SU-DHL-6 (cell line): Measurements from ENCODE around the gene CUX1.

Experiments used
- H2AFZ ChIP-seq: fragments of 200-600 bp; sonication (generic); 2 replicates; pipeline ENCODE4 v1.6.1; 2014; ENCODE audit warnings: low read depth, mild to moderate bottlenecking, moderate library complexity, mixed read lengths, antibody characterized with exemption, low read length; ENCODE audit not compliant: severe bottlenecking
- H3F3A ChIP-seq: fragments of 200-600 bp; shearing (Covaris generic); 2 replicates; pipeline ENCODE4 v1.6.0; 2016; ENCODE audit warnings: antibody characterized with exemption, mild to moderate bottlenecking; ENCODE audit not compliant: insufficient read depth
- H3K27ac ChIP-seq: fragments of 200-600 bp; sonication (generic); 2 replicates; pipeline ENCODE4 v1.5.1; 2016; ENCODE audit warnings: low read depth, mild to moderate bottlenecking, low read length, moderate library complexity, mixed read lengths
- H3K27me3 ChIP-seq: fragments of 200-600 bp; sonication (generic), shearing (Covaris generic); 2 replicates; pipeline ENCODE4 v1.6.0; 2014; ENCODE audit warnings: mild to moderate bottlenecking, low read length
- H3K36me3 ChIP-seq: fragments of 200-600 bp; sonication (generic); 2 replicates; pipeline ENCODE4 v1.6.1; 2014; ENCODE audit warnings: mild to moderate bottlenecking, low read length, mixed read lengths
- H3K4me2 ChIP-seq: fragments of 300-600, 200-600 bp; shearing (Covaris generic), sonication (generic); 2 replicates; pipeline ENCODE4 v1.6.0; 2014; ENCODE audit warnings: low read length, low read depth, mild to moderate bottlenecking; ENCODE audit not compliant: poor library complexity, severe bottlenecking
- H3K4me3 ChIP-seq: fragments of 200-600 bp; sonication (generic); 2 replicates; pipeline ENCODE4 v1.5.1; 2014; ENCODE audit warnings: antibody characterized with exemption, low read length, mild to moderate bottlenecking, mixed read lengths; ENCODE audit not compliant: insufficient read depth, poor library complexity, severe bottlenecking
- H3K79me2 ChIP-seq: fragments of 200-600 bp; sonication (generic); 2 replicates; pipeline ENCODE4 v1.6.1; 2014; ENCODE audit warnings: mild to moderate bottlenecking, low read length, moderate library complexity; ENCODE audit not compliant: insufficient read depth
- H3K9ac ChIP-seq: fragments of 200-600 bp; sonication (generic); 2 replicates; pipeline ENCODE4 v1.7.0; 2014; ENCODE audit warnings: mild to moderate bottlenecking, low read length
- H3K9me2 ChIP-seq: fragments of 200-600 bp; sonication (generic); replicated peaks from 2 replicates; pipeline ENCODE4 v1.6.1; 2014; ENCODE audit warnings: low read length; ENCODE audit not compliant: insufficient read depth
- H3K9me3 ChIP-seq: fragments of 200-600 bp; sonication (generic); 2 replicates; pipeline ENCODE4 v1.6.1; 2014; ENCODE audit warnings: low read length, mixed read lengths; ENCODE audit not compliant: insufficient read depth
- H4K20me1 ChIP-seq: fragments of 200-600 bp; sonication (generic); 2 replicates; pipeline ENCODE4 v1.6.1; 2014; ENCODE audit warnings: low read depth, mild to moderate bottlenecking, antibody characterized with exemption, low read length, moderate library complexity, mixed read lengths
- CTCF ChIP-seq: fragments of 200-600 bp; sonication (generic); IDR thresholded peaks from one replicate; pipeline ENCODE4 v1.5.1; 2017; ENCODE audit warnings: antibody characterized with exemption, mild to moderate bottlenecking, low read length, moderate library complexity; ENCODE audit not compliant: insufficient read depth, poor library complexity, severe bottlenecking
- EZH2phosphoT487 ChIP-seq: fragments of 200-600 bp; sonication (generic), shearing (Covaris generic); conservative IDR thresholded peaks from 2 replicates; pipeline ENCODE4 v1.6.1; 2018; ENCODE audit warnings: mild to moderate bottlenecking, antibody characterized with exemption, low read length, moderate library complexity, mixed read lengths

CUX1 gene

DNA sequence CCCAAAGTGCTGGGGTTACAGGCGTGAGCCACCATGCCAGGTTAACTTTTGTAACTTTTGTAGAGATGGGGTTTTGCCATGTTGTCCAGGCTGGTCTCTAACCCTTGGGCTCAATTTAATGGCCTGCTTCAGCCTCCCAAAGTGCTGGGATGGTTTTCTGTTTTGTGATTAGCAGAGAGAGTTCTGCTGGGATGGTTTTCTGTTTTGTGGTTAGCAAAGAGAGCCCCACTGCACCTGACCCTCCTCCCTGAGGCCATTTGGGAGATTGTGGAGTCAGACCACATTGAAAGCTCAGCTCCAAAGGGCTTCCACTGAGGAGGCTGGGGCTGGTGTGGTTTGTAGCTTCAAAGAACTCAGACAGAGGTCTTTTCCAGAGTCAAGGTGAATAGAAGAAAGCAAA, 29.6 kb upstream of the CUX1 start:
- no peaks in the 10 kb centered on the region for H3F3A ChIP-seq
- no peak overlapping the region for H3K27ac ChIP-seq
- H3K27me3 ChIP-seq = no peaks in the 10 kb centered on the region
- no peaks in the 10 kb centered on the region for H3K36me3 ChIP-seq
- no peak overlapping the region for H2AFZ ChIP-seq
- 0 out of 2 replicates have a peak, but pooled peaks cover 3% of the 10 kb centered on the region for H3K9me3 ChIP-seq
- H3K79me2 ChIP-seq = no peaks in the 10 kb centered on the region
- H3K9me2 ChIP-seq = no peaks in the 10 kb centered on the region
- no peaks in the 10 kb centered on the region for H4K20me1 ChIP-seq
- no peak overlapping the region for H3K4me3 ChIP-seq
- no peak overlapping the region for H3K9ac ChIP-seq
- no peak for TF ChIP-seq CTCF
- TF ChIP-seq EZH2phosphoT487 = no peak
- H3K4me2 ChIP-seq = no peak overlapping the region

DNA sequence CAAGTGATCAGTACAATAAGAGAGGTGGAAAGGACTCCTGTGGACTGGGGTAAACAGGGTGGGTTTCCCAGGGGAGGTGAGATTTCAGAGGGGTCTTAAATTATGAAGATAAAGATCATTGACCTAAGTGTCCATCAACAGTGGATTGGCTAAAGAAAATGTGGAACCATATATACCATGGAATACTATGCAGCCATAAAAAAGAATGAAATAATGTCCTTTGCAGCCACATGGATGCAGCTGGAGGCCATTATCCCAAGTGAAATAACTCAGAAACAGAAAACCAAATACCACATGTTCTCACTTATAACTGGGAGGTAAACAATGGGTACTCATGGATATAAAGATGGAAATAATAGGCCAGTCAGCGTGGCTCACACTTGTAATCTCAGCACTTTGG, 28.9 kb upstream of the CUX1 start:
- Histone ChIP-seq H2AFZ (no peak overlapping the region), H3K27me3 (no peaks in the 10 kb centered on the region), H3K79me2 (no peaks in the 10 kb centered on the region), H3K4me3 (no peak overlapping the region), H3K9me2 (no peaks in the 10 kb centered on the region), H3K36me3 (no peaks in the 10 kb centered on the region), H3K27ac (no peak overlapping the region), H3F3A (no peaks in the 10 kb centered on the region), H3K9ac (no peak overlapping the region), H3K9me3 (0 out of 2 replicates have a peak, but pooled peaks cover 3% of the 10 kb centered on the region), H3K4me2 (no peak overlapping the region), H4K20me1 (no peaks in the 10 kb centered on the region)
- no peak for TF ChIP-seq CTCF
- no peak for TF ChIP-seq EZH2phosphoT487

DNA sequence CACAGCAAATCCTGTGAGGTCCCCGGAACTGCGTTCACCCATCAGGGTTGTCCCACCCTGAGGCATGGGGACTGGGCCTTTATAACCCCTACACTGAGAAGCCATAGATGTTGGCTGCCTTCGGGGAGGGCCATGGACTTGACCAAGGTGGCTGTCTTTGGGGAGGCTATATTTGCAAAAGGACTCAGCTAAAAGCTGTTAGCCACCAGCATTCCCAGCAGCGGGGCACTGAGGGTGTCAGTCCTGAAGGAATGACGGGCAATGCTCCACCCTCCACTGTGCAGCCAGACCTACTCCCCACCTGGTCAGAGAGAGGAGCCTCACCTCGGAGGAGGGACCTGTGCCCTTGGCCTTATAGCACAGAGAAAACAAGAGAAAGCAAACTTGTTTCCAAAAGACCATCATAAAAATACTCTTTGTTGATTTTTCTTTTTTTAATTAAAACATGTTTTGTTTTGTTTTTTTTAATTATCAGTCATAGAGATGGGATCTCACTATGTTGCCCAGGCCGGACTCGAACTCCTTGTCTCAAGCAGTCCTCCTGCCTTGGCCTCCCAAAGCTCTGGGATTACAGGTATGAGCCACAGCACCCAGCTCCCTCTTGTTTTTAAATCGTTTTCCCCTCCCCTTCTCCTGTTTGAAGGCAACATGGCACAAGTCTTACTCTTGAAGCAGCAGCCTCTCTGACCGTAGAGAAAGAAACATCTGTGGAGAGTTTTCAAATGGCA, 26.7 kb upstream of the CUX1 start:
- Histone ChIP-seq H3K27me3 (no peaks in the 10 kb centered on the region), H2AFZ (no peak overlapping the region), H3K4me3 (no peak overlapping the region), H3K9me3 (0 out of 2 replicates have a peak, but pooled peaks cover 3% of the 10 kb centered on the region), H3K9ac (no peak overlapping the region), H4K20me1 (no peaks in the 10 kb centered on the region), H3F3A (no peaks in the 10 kb centered on the region), H3K27ac (no peak overlapping the region), H3K36me3 (no peaks in the 10 kb centered on the region), H3K4me2 (no peak overlapping the region), H3K9me2 (no peaks in the 10 kb centered on the region), H3K79me2 (no peaks in the 10 kb centered on the region)
- no peak for TF ChIP-seq CTCF
- TF ChIP-seq EZH2phosphoT487 = no peak
